RWPE1 (cell line): ENCODE measurements around the gene GAREM1.

ENCODE experiments used
- CTCF ChIA-PET: fragments of 350-600 bp; sonication (Branson Sonifier 250); formaldehyde crosslinking; extraction: SDS; loops from one replicate; lab custom pipeline; 2021; lab: Yijun Ruan, JAX
- POLR2A ChIA-PET: fragments of 400-600 bp; formaldehyde crosslinking; extraction: SDS; loops from one replicate; lab custom pipeline; 2020; ENCODE audit warnings: antibody characterized with exemption; ENCODE audit not compliant: low non-redundant PET; lab: Yijun Ruan, JAX
- DNase-seq: peaks from one replicate; pipeline ENCODE4 v3.0.0; 2012; ENCODE audit warnings: low spot score
- H3K27ac ChIP-seq: fragments of 450-650 bp; 2 replicates; pipeline ENCODE4 v1.5.1; 2017
- TF ChIP-seq, protein P1 (sequence below): fragments of 450-650 bp; conservative IDR thresholded peaks from 2 replicates; pipeline ENCODE4 v1.5.1; 2017; ENCODE audit warnings: low read depth, mild to moderate bottlenecking

GAREM1 gene

GRCh38 chr18:32446780-32447179 is 23.9 kb downstream of the GAREM1 start:
- no peak for DNase-seq
- no peak overlapping the region for H3K27ac ChIP-seq
- ChIA-PET CTCF (no interaction called here), POLR2A (no interaction called here)
- TF ChIP-seq, protein P1, sequence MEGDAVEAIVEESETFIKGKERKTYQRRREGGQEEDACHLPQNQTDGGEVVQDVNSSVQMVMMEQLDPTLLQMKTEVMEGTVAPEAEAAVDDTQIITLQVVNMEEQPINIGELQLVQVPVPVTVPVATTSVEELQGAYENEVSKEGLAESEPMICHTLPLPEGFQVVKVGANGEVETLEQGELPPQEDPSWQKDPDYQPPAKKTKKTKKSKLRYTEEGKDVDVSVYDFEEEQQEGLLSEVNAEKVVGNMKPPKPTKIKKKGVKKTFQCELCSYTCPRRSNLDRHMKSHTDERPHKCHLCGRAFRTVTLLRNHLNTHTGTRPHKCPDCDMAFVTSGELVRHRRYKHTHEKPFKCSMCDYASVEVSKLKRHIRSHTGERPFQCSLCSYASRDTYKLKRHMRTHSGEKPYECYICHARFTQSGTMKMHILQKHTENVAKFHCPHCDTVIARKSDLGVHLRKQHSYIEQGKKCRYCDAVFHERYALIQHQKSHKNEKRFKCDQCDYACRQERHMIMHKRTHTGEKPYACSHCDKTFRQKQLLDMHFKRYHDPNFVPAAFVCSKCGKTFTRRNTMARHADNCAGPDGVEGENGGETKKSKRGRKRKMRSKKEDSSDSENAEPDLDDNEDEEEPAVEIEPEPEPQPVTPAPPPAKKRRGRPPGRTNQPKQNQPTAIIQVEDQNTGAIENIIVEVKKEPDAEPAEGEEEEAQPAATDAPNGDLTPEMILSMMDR = no peak

DNA sequence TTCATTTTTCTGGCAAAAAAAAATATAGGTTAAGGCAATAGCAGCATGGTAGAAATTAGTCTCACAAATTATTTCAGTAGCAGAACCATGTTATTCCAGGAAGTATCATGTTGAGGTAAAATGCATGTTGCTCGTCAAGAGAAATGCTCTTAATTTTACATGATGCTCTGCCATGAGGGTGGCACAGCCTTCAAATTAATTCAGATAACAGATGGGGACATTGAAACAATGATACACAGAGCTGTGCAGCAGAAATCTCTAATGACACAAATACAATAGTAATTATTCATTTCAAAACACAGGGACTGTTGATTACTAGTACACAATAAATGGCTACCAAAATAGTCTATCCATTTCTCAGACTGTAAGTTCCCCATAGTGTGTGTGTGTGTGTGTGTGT is 24.8 kb downstream of the GAREM1 start:
- CTCF ChIA-PET = no interaction called here
- POLR2A ChIA-PET = no interaction called here
- TF ChIP-seq, protein P1 = no peak
- DNase-seq = no peak
- no peak overlapping the region for H3K27ac ChIP-seq

- H3K27ac ChIP-seq = no peak overlapping the region
- TF ChIP-seq, protein P1 = no peak
- DNase-seq = no peak
- ChIA-PET POLR2A (no interaction called here), CTCF (no interaction called here)
Observed at GRCh38 chr18:32443706-32444215, 26.9 kb downstream of the GAREM1 start.

- no peak overlapping the region for H3K27ac ChIP-seq
- ChIA-PET POLR2A (no interaction called here), CTCF (no interaction called here)
- DNase-seq = no peak
- TF ChIP-seq, protein P1 = no peak
Observed at GRCh38 chr18:32443033-32443705, 27.5 kb downstream of the GAREM1 start.

- TF ChIP-seq, protein P1 = no peak
- ChIA-PET CTCF (interaction anchor here (0.9 kb wide), 1 partner anchor 56 kb away, joined by 3 read pairs; no protein-coding TSS in a partner anchor), POLR2A (no interaction called here)
- no peak overlapping the region for H3K27ac ChIP-seq
- no peak for DNase-seq
Observed at GRCh38 chr18:32442575-32442974, 28.1 kb downstream of the GAREM1 start.

- no peak for DNase-seq
- TF ChIP-seq, protein P1 = no peak
- ChIA-PET CTCF (interaction anchor here (0.9 kb wide), 1 partner anchor 55 kb away, joined by 3 read pairs; no protein-coding TSS in a partner anchor), POLR2A (no interaction called here)
- H3K27ac ChIP-seq = no peak overlapping the region
Observed at GRCh38 chr18:32441533-32441932, 29.1 kb downstream of the GAREM1 start.
